ENCODE data around the gene ASPHD2.

- TF ChIP-seq CTCF (IDR thresholded peaks at IDR 0.05): no peak
- no peak for TF ChIP-seq POLR2AphosphoS5 (IDR thresholded peaks at IDR 0.05)
- TF ChIP-seq POLR2A (IDR thresholded peaks at IDR 0.05): no peak
- TF ChIP-seq EP300 (IDR thresholded peaks at IDR 0.05; ENCODE audit: low read depth): no peak
Measured at GRCh38 chr22:26485013-26485412, 56.0 kb downstream of the ASPHD2 start.

Data from transverse colon (tissue), 4 donors.